ENCODE measurements around the gene MAT2A.
"Not testable (repeated sequence)": the region's sequence is repeated elsewhere in the genome, so short reads cannot be mapped to it uniquely, and the experiment has no call there.

The MAT2A gene

DNA sequence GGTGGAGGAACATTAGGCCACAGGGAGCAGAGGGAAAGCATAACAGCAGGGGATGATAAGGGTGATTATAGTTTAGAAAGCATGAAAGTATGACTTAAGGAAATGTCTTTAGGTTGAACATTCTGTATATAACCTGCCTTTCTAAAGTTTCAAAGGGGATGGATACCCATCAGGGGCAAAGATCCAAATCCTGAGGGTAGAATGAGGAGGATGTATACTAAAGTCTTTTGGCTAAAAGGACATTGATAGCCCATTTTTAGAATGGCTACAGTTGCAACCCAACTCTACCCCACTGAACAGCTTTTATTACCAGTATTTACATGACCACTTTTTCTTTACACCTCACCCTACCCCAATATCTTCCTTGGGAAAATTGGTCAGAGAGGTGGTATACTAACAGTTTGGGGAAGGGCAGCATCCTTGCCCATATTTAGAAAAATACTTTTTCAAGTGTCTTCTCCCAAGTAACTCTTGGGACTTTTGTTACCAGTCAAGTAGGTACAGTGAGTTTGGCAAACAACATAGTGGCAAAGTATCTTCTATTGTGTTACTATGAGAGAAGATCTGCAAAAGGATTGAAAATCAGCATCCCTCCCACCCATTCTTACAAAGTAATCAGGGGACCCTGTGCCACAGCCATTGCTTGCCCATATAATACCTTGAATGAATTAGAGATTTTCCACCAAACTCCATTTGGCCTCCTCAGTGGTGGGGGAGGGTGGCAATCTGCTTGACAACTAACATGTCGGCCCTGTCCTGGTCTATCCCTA is 8.3 kb downstream of the MAT2A start:
- no peak overlapping the region for H3K4me3 Mint-ChIP-seq

GRCh38 chr2:85547859-85548607 is 9.1 kb downstream of the MAT2A start:
- Mint-ChIP-seq H3K4me1 (peaks cover 10% of the 10 kb centered on the region), H3K9me3 (no peaks in the 10 kb centered on the region), H3K27ac (peak overlapping the region; percentile 86), H3K4me3 (no peak overlapping the region), H3K36me3 (peaks cover 13% of the 10 kb centered on the region), H3K27me3 (no peaks in the 10 kb centered on the region)
- DNase-seq (ENCODE audit: low spot score in 2 of 2) (no peak), ATAC-seq (ENCODE audit: low read depth) (no peak)

More for the DNA sequence above, 8.3 kb downstream of the MAT2A start:
- Mint-ChIP-seq H3K27me3 (no peaks in the 10 kb centered on the region), H3K27ac (no peak overlapping the region), H3K36me3 (peaks cover 20% of the 10 kb centered on the region), H3K4me1 (peaks cover 12% of the 10 kb centered on the region), H3K9me3 (no peaks in the 10 kb centered on the region)
- DNase-seq (ENCODE audit: low spot score in 2 of 2) (no peak), ATAC-seq (ENCODE audit: low read depth) (no peak)

DNA sequence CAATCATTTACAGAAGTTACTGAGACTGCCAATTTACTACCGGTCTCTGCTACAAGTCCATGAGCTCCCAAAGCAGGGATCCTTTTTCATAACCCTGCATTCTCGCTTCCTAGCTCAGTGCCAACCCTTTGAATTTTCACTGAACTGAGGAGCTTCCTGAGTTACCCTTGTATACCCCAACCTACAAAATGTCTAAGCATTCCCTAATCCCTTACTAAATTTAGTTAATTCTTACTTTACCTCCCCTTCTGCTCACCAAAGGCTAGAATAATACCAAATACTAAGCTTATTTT is 9.6 kb downstream of the MAT2A start:
- ATAC-seq (ENCODE audit: low read depth) = no peak
- H3K4me1 Mint-ChIP-seq = peaks cover 10% of the 10 kb centered on the region

GRCh38 chr2:85549095-85549494 is 10.1 kb downstream of the MAT2A start:
- ATAC-seq (ENCODE audit: low read depth) = no peak
- H3K27ac Mint-ChIP-seq = no peak overlapping the region
- no peaks in the 10 kb centered on the region for H3K27me3 Mint-ChIP-seq

More for the DNA sequence above, 9.6 kb downstream of the MAT2A start:
- DNase-seq (ENCODE audit: low spot score in 2 of 2) = no peak
- Mint-ChIP-seq H3K36me3 (peaks cover 11% of the 10 kb centered on the region), H3K27me3 (no peaks in the 10 kb centered on the region), H3K27ac (peak overlapping the region; percentile 86), H3K9me3 (no peaks in the 10 kb centered on the region), H3K4me3 (no peak overlapping the region)

DNA sequence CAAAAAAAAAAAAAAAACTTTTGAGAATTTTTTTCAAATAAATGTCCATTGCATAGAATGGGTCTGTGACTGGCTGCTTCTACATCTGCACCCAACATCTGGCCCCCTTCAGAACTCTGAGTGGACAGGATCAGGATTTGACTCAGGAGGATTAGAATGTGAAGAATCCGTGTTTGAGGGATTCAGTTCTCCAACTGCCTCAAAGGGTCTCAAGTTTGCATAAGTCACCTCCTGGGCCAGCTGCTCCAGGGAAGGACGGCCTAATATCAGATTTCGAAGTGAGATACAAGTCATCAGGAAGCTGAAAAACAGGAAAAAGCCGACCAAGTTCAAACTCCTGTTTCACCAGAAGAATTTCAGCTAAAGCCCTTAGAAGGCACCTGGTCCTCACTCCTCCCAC is 10.9 kb downstream of the MAT2A start:
- Mint-ChIP-seq H3K4me3 (no peak overlapping the region), H3K36me3 (peaks cover 10% of the 10 kb centered on the region), H3K4me1 (peaks cover 5% of the 10 kb centered on the region), H3K27ac (no peak overlapping the region), H3K27me3 (no peaks in the 10 kb centered on the region), H3K9me3 (no peaks in the 10 kb centered on the region)
- no peak for ATAC-seq (ENCODE audit: low read depth)
- no peak for DNase-seq (ENCODE audit: low spot score in 2 of 2)

More at GRCh38 chr2:85549095-85549494, 10.1 kb downstream of the MAT2A start:
- no peak for DNase-seq (ENCODE audit: low spot score in 2 of 2)
- Mint-ChIP-seq H3K4me3 (no peak overlapping the region), H3K9me3 (no peaks in the 10 kb centered on the region), H3K36me3 (peaks cover 11% of the 10 kb centered on the region), H3K4me1 (peaks cover 8% of the 10 kb centered on the region)

GRCh38 chr2:85550486-85550885 is 11.5 kb downstream of the MAT2A start:
- no peak for DNase-seq (ENCODE audit: low spot score in 2 of 2)
- Mint-ChIP-seq H3K36me3 (peaks cover 15% of the 10 kb centered on the region), H3K27ac (no peak overlapping the region), H3K4me1 (peaks cover 5% of the 10 kb centered on the region), H3K27me3 (no peaks in the 10 kb centered on the region), H3K4me3 (no peak overlapping the region), H3K9me3 (no peaks in the 10 kb centered on the region)
- no peak for ATAC-seq (ENCODE audit: low read depth)

- peak; percentile 99 for ATAC-seq (ENCODE audit: low read depth)
- Mint-ChIP-seq H3K4me1 (peaks cover 5% of the 10 kb centered on the region), H3K9me3 (no peaks in the 10 kb centered on the region), H3K27me3 (no peaks in the 10 kb centered on the region), H3K36me3 (peaks cover 16% of the 10 kb centered on the region), H3K4me3 (no peak overlapping the region), H3K27ac (no peak overlapping the region)
- peak; percentile 86 to 89 for DNase-seq (ENCODE audit: low spot score in 2 of 2)
Measured at GRCh38 chr2:85551698-85552678, 13.0 kb downstream of the MAT2A start.

DNA sequence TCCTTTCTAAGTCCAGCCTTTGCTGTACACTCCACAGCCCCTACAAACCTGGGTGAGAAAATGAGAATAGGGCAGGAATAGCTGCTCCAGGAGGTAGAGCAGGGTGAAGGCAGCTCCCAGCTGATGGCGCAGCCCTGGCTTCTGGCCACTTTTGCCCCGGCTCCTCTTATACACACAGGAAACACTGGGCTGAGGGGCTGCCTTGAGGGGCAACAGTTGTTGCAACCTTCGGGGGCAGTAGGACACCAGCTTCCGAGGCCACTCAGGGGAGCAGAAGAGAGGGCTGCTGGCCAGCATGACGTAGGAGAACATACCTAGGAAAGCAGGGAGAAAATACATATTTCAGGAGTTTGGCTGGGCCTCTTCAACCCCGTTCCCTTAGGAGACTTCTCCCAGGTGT is 14.2 kb downstream of the MAT2A start:
- Mint-ChIP-seq H3K4me1 (peaks cover 5% of the 10 kb centered on the region), H3K36me3 (peaks cover 18% of the 10 kb centered on the region), H3K4me3 (no peak overlapping the region), H3K27ac (no peak overlapping the region), H3K9me3 (no peaks in the 10 kb centered on the region), H3K27me3 (no peaks in the 10 kb centered on the region)
- DNase-seq (ENCODE audit: low spot score in 2 of 2) = no peak
- ATAC-seq (ENCODE audit: low read depth) = no peak

GRCh38 chr2:85554980-85555612 is 16.1 kb downstream of the MAT2A start:
- H3K4me1 Mint-ChIP-seq = peaks cover 7% of the 10 kb centered on the region
- no peak for DNase-seq (ENCODE audit: low spot score in 2 of 2)
- H3K9me3 Mint-ChIP-seq = no peaks in the 10 kb centered on the region
- H3K27ac Mint-ChIP-seq = no peak overlapping the region
- H3K4me3 Mint-ChIP-seq = no peak overlapping the region
- peaks cover 18% of the 10 kb centered on the region for H3K36me3 Mint-ChIP-seq
- ATAC-seq (ENCODE audit: low read depth) = no peak
- no peaks in the 10 kb centered on the region for H3K27me3 Mint-ChIP-seq

GRCh38 chr2:85557130-85557529 is 18.2 kb downstream of the MAT2A start:
- Mint-ChIP-seq H3K36me3 (peaks cover 16% of the 10 kb centered on the region), H3K4me1 (peaks cover 10% of the 10 kb centered on the region), H3K4me3 (no peak overlapping the region), H3K9me3 (no peaks in the 10 kb centered on the region), H3K27me3 (no peaks in the 10 kb centered on the region), H3K27ac (no peak overlapping the region)
- DNase-seq (ENCODE audit: low spot score in 2 of 2) = no peak
- no peak for ATAC-seq (ENCODE audit: low read depth)

GRCh38 chr2:85558160-85558559 is 19.2 kb downstream of the MAT2A start:
- H3K4me3 Mint-ChIP-seq = no peak overlapping the region
- H3K9me3 Mint-ChIP-seq = no peaks in the 10 kb centered on the region
- no peaks in the 10 kb centered on the region for H3K27me3 Mint-ChIP-seq
- ATAC-seq (ENCODE audit: low read depth) = no peak
- DNase-seq (ENCODE audit: low spot score in 2 of 2) = no peak
- H3K4me1 Mint-ChIP-seq = peaks cover 8% of the 10 kb centered on the region
- no peak overlapping the region for H3K27ac Mint-ChIP-seq
- H3K36me3 Mint-ChIP-seq = peaks cover 13% of the 10 kb centered on the region

DNA sequence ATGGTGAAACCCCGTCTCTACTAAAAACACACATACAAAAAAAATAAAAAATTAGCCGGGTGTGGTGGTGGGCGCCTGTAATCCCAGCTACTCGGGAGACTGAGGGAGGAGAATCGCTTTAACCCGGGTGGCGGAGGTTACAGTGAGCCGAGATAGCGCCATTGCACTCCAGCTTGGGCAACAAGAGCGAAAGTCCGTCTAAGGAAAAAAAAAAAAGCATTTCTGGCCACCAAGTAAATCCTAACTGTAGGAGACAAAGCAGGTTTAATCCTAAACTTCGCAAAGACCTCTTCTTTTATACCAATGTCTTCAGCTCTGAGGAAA is 21.4 kb downstream of the MAT2A start:
- not testable (repeated sequence) for H3K27me3 Mint-ChIP-seq; DNase-seq (ENCODE audit: low spot score in 2 of 2); H3K9me3 Mint-ChIP-seq; H3K36me3 Mint-ChIP-seq; ATAC-seq (ENCODE audit: low read depth)
- peak overlapping the region; percentile 96 for H3K27ac Mint-ChIP-seq
- peaks cover 12% of the 10 kb centered on the region for H3K4me1 Mint-ChIP-seq
- peak overlapping the region; percentile 98 for H3K4me3 Mint-ChIP-seq

GRCh38 chr2:85560812-85561279 is 21.9 kb downstream of the MAT2A start:
- Mint-ChIP-seq H3K9me3 (no peaks in the 10 kb centered on the region), H3K27me3 (no peaks in the 10 kb centered on the region), H3K27ac (peak overlapping the region; percentile 96), H3K36me3 (peaks cover 4% of the 10 kb centered on the region), H3K4me1 (peaks cover 12% of the 10 kb centered on the region), H3K4me3 (peak overlapping the region; percentile 98)
- no peak for DNase-seq (ENCODE audit: low spot score in 2 of 2)
- no peak for ATAC-seq (ENCODE audit: low read depth)
